ENCODE results near the gene RAB11FIP4. TPM values are rescaled to one million over a fixed set of nuclear protein-coding genes. Genes with fewer than 3 reads are reported as not detected.

The RAB11FIP4 gene
- total and polyA plus RNA-seq, 4 donors, result 5.2 to 19.1 (median 12.8) TPM

- Histone ChIP-seq H3K4me1 (ENCODE audit: control insufficient read depth in 5 of 5, insufficient read depth in 5 of 5, low read length in 5 of 5) (peaks cover 0 to 16% (median 6%) of the 10 kb centered on the region in 5 donors), H3K27ac (ENCODE audit: low read depth in 1 of 2, low read length in 1 of 2) (no peak overlapping the region), H3K27me3 (ENCODE audit: control insufficient read depth in 3 of 3, insufficient read depth in 3 of 3, low read length in 2 of 3) (peaks cover 0 to 18% (median 14%) of the 10 kb centered on the region in 3 donors), H3K9ac (ENCODE audit: insufficient read depth in 1 of 2, low read length in 2 of 2) (no peak overlapping the region), H3K9me3 (ENCODE audit: control insufficient read depth in 4 of 4, insufficient read depth in 3 of 4, low read length in 3 of 4) (no peaks in the 10 kb centered on the region), H3K36me3 (ENCODE audit: control insufficient read depth in 4 of 4, insufficient read depth in 4 of 4, low read length in 4 of 4) (no peaks in the 10 kb centered on the region), H3K4me3 (no peak overlapping the region)
- no peak for TF ChIP-seq CTCF (IDR thresholded peaks at IDR 0.05; ENCODE audit: control extremely low read depth, extremely low read depth)
- no peak for ATAC-seq (ENCODE audit: insufficient read depth, low FRiP score)
- no peak for DNase-seq
- WGBS, 2 donors, result 96 to 97% methylated on average over 5 of the region's 5 CpGs
Observed at GRCh38 chr17:31492206-31492605, 100.7 kb downstream of the RAB11FIP4 start.

- Histone ChIP-seq H3K36me3 (ENCODE audit: control insufficient read depth in 4 of 4, insufficient read depth in 4 of 4, low read length in 4 of 4) (no peaks in the 10 kb centered on the region), H3K4me1 (ENCODE audit: control insufficient read depth in 5 of 5, insufficient read depth in 5 of 5, low read length in 5 of 5) (peaks cover 0 to 16% (median 3%) of the 10 kb centered on the region in 5 donors), H3K27me3 (ENCODE audit: control insufficient read depth in 3 of 3, insufficient read depth in 3 of 3, low read length in 2 of 3) (peaks cover 0 to 17% (median 14%) of the 10 kb centered on the region in 3 donors), H3K9me3 (ENCODE audit: control insufficient read depth in 4 of 4, insufficient read depth in 3 of 4, low read length in 3 of 4) (no peaks in the 10 kb centered on the region), H3K4me3 (no peak overlapping the region), H3K9ac (ENCODE audit: insufficient read depth in 1 of 2, low read length in 2 of 2) (no peak overlapping the region), H3K27ac (ENCODE audit: low read depth in 1 of 2, low read length in 1 of 2) (peak overlapping the region in 1 of 2 donors; percentile 66)
- WGBS, 2 donors, result 57 to 72% methylated on average over 11 of the region's 11 CpGs
- TF ChIP-seq CTCF (IDR thresholded peaks at IDR 0.05; ENCODE audit: control extremely low read depth, extremely low read depth), result no peak
- ATAC-seq (ENCODE audit: insufficient read depth, low FRiP score) (no peak), DNase-seq (no peak)
Observed at GRCh38 chr17:31492880-31493655, 101.6 kb downstream of the RAB11FIP4 start.

GRCh38 chr17:31493656-31494155 lies 102.2 kb downstream of the RAB11FIP4 start:
- Histone ChIP-seq H3K9ac (ENCODE audit: insufficient read depth in 1 of 2, low read length in 2 of 2) (no peak overlapping the region), H3K4me1 (ENCODE audit: control insufficient read depth in 5 of 5, insufficient read depth in 5 of 5, low read length in 5 of 5) (peaks cover 0 to 16% (median 0%) of the 10 kb centered on the region in 5 donors), H3K36me3 (ENCODE audit: control insufficient read depth in 4 of 4, insufficient read depth in 4 of 4, low read length in 4 of 4) (no peaks in the 10 kb centered on the region), H3K27ac (ENCODE audit: low read depth in 1 of 2, low read length in 1 of 2) (peak overlapping the region in 1 of 2 donors; percentile 66), H3K9me3 (ENCODE audit: control insufficient read depth in 4 of 4, insufficient read depth in 3 of 4, low read length in 3 of 4) (no peaks in the 10 kb centered on the region), H3K27me3 (ENCODE audit: control insufficient read depth in 3 of 3, insufficient read depth in 3 of 3, low read length in 2 of 3) (peaks cover 0 to 15% (median 12%) of the 10 kb centered on the region in 3 donors), H3K4me3 (no peak overlapping the region)
- TF ChIP-seq CTCF (IDR thresholded peaks at IDR 0.05; ENCODE audit: control extremely low read depth, extremely low read depth), result no peak
- WGBS, 2 donors, result 81 to 82% methylated on average over 9 of the region's 9 CpGs
- no peak for DNase-seq
- no peak for ATAC-seq (ENCODE audit: insufficient read depth, low FRiP score)

All from lung (tissue), 12 donors.